Measurements from ENCODE around the gene MYH6. TPM values are rescaled to one million over a fixed set of nuclear protein-coding genes. Genes with fewer than 3 reads are reported as not detected.
A peak's percentile ranks its signal among the peaks of the same experiment; 100 is the strongest.
"Not testable (repeated sequence)": the region's sequence is repeated elsewhere in the genome, so short reads cannot be mapped to it uniquely, and the experiment has no call there.

Gene MYH6
- polyA plus RNA-seq, 4 donors = 0.17 to 0.24 (median 0.22) TPM

GRCh38 chr14:23436327-23437132 is 28.5 kb upstream of the MYH6 start:
- peak; percentile 44 to 87 (median 80) for DNase-seq (ENCODE audit: low read depth in 4 of 4, low spot score in 3 of 4)

GRCh38 chr14:23435543-23436326 is 27.7 kb upstream of the MYH6 start, which contains the start of gene MYH7:
Gene MYH7, minus strand, starts transcription at chr14:23435660. Its CDS starts 1,928 bp downstream, at chr14:23433732.
- DNase-seq (ENCODE audit: low read depth in 4 of 4, low spot score in 3 of 4) = no peak

- DNase-seq (ENCODE audit: low read depth in 4 of 4, low spot score in 3 of 4) = no peak
Observed at GRCh38 chr14:23434488-23435222, 26.6 kb upstream of the MYH6 start.

- no peak for DNase-seq (ENCODE audit: low read depth in 4 of 4, low spot score in 3 of 4)
Observed at GRCh38 chr14:23433457-23433856, 25.4 kb upstream of the MYH6 start.

- DNase-seq (ENCODE audit: low read depth in 4 of 4, low spot score in 3 of 4) = no peak
Observed at GRCh38 chr14:23432946-23433345, 24.9 kb upstream of the MYH6 start.

- DNase-seq (ENCODE audit: low read depth in 4 of 4, low spot score in 3 of 4) = no peak
Observed at GRCh38 chr14:23432102-23432925, 24.2 kb upstream of the MYH6 start.

GRCh38 chr14:23431486-23431885 is 23.4 kb upstream of the MYH6 start:
- DNase-seq (ENCODE audit: low read depth in 4 of 4, low spot score in 3 of 4) = no peak

GRCh38 chr14:23430723-23431085 is 22.6 kb upstream of the MYH6 start:
- peak in 1 of 4 donors; percentile 28 for DNase-seq (ENCODE audit: low read depth in 4 of 4, low spot score in 3 of 4)

GRCh38 chr14:23430016-23430722 is 22.1 kb upstream of the MYH6 start:
- no peak for DNase-seq (ENCODE audit: low read depth in 4 of 4, low spot score in 3 of 4)

- DNase-seq (ENCODE audit: low read depth in 4 of 4, low spot score in 3 of 4) = no peak
Observed at GRCh38 chr14:23428686-23429495, 20.8 kb upstream of the MYH6 start.

GRCh38 chr14:23425798-23426197 is 17.7 kb upstream of the MYH6 start:
- not testable (repeated sequence) for DNase-seq (ENCODE audit: low read depth in 4 of 4, low spot score in 3 of 4)

- no peak for DNase-seq (ENCODE audit: low read depth in 4 of 4, low spot score in 3 of 4)
Observed at GRCh38 chr14:23425169-23425568, 17.1 kb upstream of the MYH6 start.

GRCh38 chr14:23423657-23424056 is 15.6 kb upstream of the MYH6 start:
- DNase-seq (ENCODE audit: low read depth in 4 of 4, low spot score in 3 of 4) = no peak

GRCh38 chr14:23421594-23421993 is 13.5 kb upstream of the MYH6 start:
- no peak for DNase-seq (ENCODE audit: low read depth in 4 of 4, low spot score in 3 of 4)

- DNase-seq (ENCODE audit: low read depth in 4 of 4, low spot score in 3 of 4) = not testable (repeated sequence)
Observed at GRCh38 chr14:23419646-23420045, 11.6 kb upstream of the MYH6 start.

GRCh38 chr14:23418021-23418420 is 9.9 kb upstream of the MYH6 start:
- DNase-seq (ENCODE audit: low read depth in 4 of 4, low spot score in 3 of 4) = no peak

GRCh38 chr14:23417269-23417668 is 9.2 kb upstream of the MYH6 start:
- DNase-seq (ENCODE audit: low read depth in 4 of 4, low spot score in 3 of 4) = not testable (repeated sequence)

- DNase-seq (ENCODE audit: low read depth in 4 of 4, low spot score in 3 of 4) = no peak
Observed at GRCh38 chr14:23416801-23417200, 8.7 kb upstream of the MYH6 start.
